Erythroblast (primary cell): ENCODE data around the gene SLMAP.

Experiments
- DNase-seq, 2 experiments: peaks; one replicate each; lab custom pipeline; 2025; lab: John Stamatoyannopoulos, UW
- GATA1 ChIP-seq: IDR thresholded peaks from 2 replicates; pipeline ENCODE4 v1.6.1; 2011; ENCODE audit warnings: low read depth, mild to moderate bottlenecking, control low read depth, low read length, moderate library complexity
- POLR2A ChIP-seq: IDR thresholded peaks from 2 replicates; pipeline ENCODE4 v1.6.1; 2011; ENCODE audit warnings: mild to moderate bottlenecking, low read length

The SLMAP gene

GRCh38 chr3:57889807-57890206, 133.7 kb downstream of the SLMAP start:
- DNase-seq: no peak

GRCh38 chr3:57890874-57891273, 134.8 kb downstream of the SLMAP start:
- TF ChIP-seq POLR2A (no peak), GATA1 (no peak)
- DNase-seq: no peak

More at GRCh38 chr3:57889807-57890206, 133.7 kb downstream of the SLMAP start:
- no peak for TF ChIP-seq POLR2A
- TF ChIP-seq GATA1: no peak

- DNase-seq: peak; percentile 20 to 38
- no peak for TF ChIP-seq GATA1
- no peak for TF ChIP-seq POLR2A
These were observed 136.3 kb downstream of the SLMAP start for GRCh38 chr3:57892423-57892822.

GRCh38 chr3:57893156-57893555, 137.0 kb downstream of the SLMAP start:
- TF ChIP-seq GATA1 (no peak), POLR2A (no peak)
- DNase-seq: no peak

GRCh38 chr3:57893668-57894067, 137.6 kb downstream of the SLMAP start:
- no peak for DNase-seq
- no peak for TF ChIP-seq GATA1
- TF ChIP-seq POLR2A: no peak

- DNase-seq: no peak
- TF ChIP-seq POLR2A (no peak), GATA1 (no peak)
These were observed 139.9 kb downstream of the SLMAP start for GRCh38 chr3:57896031-57896430.

GRCh38 chr3:57896691-57897090, 140.6 kb downstream of the SLMAP start:
- no peak for DNase-seq
- TF ChIP-seq GATA1 (no peak), POLR2A (no peak)

GRCh38 chr3:57900786-57901185, 144.7 kb downstream of the SLMAP start:
- TF ChIP-seq POLR2A (no peak), GATA1 (no peak)
- DNase-seq: no peak

GRCh38 chr3:57903124-57903890, 147.2 kb downstream of the SLMAP start:
- DNase-seq: no peak
- no peak for TF ChIP-seq POLR2A
- TF ChIP-seq GATA1: no peak

GRCh38 chr3:57910990-57911389, 154.9 kb downstream of the SLMAP start:
- no peak for TF ChIP-seq GATA1
- TF ChIP-seq POLR2A: no peak
- DNase-seq: peak; percentile 30 to 55

- no peak for DNase-seq
- TF ChIP-seq GATA1 (no peak), POLR2A (no peak)
These were observed 155.5 kb downstream of the SLMAP start for GRCh38 chr3:57911593-57911992.

GRCh38 chr3:57917601-57918000, 161.5 kb downstream of the SLMAP start:
- peak; percentile 16 to 24 for DNase-seq
- TF ChIP-seq POLR2A (no peak), GATA1 (no peak)

GRCh38 chr3:57918123-57918837, 162.2 kb downstream of the SLMAP start:
- no peak for DNase-seq

GRCh38 chr3:57919987-57920386, 163.9 kb downstream of the SLMAP start:
- TF ChIP-seq POLR2A: no peak
- TF ChIP-seq GATA1: no peak
- DNase-seq: peak; percentile 62 to 77

More at GRCh38 chr3:57918123-57918837, 162.2 kb downstream of the SLMAP start:
- TF ChIP-seq POLR2A (no peak), GATA1 (no peak)
